ENCODE measurements around the gene NT5DC1.

NT5DC1 gene

DNA sequence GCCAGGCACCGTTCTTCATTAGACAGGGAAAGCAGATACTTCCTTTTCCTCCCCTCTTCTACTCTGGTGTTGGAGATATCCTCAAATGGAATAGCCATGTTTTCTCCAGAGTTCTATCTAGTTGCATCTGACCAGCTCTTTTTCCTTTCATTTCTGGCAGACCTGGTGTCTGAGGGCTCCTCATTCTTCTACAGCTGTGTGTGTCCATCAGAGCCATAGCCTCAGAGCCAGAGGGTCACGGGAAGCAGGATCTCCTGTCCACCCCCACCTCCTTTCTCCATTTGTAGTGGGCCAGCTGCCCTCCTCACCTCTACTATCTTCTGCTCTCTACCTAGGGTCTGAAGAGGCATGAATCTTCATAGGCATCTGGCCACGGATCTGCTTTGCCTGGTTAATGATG lies 96.2 kb downstream of the NT5DC1 start:
- no peak for DNase-seq (ENCODE audit: low read depth)

DNA sequence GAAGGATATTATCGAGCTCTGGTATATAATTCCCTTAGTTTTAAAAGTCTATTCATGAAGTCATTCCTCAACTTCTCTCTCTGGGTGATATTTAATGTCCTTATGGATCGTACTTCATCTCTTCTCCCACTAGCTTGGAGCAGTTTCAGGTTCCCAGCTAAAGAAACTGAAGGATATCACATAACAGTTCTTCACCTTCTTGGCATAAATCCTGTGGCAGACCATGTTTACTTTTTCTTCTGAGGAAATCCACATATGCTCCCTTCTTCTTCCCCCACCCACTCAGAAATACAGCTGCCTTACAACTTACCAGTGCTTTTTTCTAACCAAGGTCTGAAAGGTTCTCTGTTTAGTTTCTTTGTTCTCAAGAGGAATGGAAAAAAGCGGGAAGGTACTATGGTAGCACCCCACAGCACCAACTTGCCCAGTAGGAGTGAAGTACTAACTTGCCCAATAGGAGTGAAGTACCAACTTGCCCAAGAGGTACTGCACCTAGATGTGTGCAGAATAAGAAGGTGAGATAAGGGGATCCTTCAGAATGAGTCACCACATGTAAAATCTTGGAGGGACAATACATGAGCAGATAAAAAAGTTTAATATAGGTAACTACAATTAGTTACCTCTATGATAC lies 100.1 kb downstream of the NT5DC1 start:
- DNase-seq (ENCODE audit: low read depth), result no peak

DNA sequence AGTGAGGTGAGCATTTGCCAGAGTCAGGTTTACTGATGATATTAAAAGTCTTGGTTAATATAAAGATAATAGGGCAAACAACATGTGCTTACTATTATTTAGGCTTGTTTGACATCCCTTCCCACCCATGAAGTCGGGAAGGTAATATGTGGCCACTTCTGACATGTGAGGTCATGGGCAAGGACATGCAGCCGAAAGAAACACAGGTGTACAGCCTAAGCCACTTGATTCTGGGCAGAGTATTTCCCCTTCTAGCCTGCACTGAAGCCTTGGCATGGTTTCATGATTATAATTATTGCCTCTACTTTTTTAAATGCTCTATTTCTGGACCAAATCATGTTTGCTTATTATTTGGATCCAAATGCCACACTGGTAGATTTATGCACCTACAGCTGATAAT lies 100.9 kb downstream of the NT5DC1 start:
- no peak for DNase-seq (ENCODE audit: low read depth)

DNA sequence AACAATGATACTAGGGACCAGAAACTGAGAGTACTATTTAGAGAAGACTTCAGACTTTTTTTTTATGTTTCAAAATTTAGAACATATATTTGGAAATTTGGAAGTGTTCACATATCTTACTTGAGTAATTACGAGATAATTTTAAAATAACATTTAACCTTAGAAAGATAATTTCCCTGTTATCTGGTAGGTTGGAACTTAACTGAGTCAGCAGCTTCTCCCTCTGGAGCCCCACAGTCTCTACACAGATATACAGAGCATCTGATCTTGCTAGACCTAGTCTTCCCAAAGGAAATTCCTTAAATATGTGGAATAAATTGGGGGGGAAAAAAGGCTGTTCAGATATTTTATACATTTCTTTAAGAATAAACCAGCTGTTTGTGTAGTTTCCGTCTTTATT lies 104.6 kb downstream of the NT5DC1 start:
- DNase-seq (ENCODE audit: low read depth), result no peak

DNA sequence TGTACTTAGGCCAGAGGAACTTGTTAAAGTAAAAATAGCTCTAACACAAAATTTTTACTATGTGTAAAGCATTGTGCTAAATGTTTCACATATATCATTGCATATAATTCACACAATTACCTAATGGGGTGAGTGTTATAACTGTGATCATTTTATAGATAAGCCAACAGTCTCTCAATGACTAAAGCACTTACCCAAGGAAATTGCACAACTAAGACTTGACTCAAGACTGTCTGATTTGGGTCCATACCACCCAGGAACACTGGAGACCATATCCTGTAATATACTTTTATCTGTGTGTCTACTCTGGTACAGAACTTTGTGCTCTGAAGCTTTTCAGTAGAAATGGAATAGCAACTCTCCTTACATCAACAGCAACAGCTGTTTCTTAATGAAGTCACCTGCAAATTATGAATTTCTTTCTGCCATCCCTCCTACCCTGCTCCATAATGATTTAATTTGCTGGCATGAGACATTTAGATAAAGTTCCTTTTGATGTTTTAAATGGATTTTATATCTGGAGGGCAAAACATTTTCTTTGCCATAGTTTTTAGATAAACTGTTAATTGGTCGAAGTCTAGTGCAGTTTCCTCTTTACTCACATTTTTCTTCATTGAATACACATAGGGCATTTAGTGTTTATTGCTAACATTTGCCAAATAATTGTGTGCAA lies 105.7 kb downstream of the NT5DC1 start:
- no peak for DNase-seq (ENCODE audit: low read depth)

DNA sequence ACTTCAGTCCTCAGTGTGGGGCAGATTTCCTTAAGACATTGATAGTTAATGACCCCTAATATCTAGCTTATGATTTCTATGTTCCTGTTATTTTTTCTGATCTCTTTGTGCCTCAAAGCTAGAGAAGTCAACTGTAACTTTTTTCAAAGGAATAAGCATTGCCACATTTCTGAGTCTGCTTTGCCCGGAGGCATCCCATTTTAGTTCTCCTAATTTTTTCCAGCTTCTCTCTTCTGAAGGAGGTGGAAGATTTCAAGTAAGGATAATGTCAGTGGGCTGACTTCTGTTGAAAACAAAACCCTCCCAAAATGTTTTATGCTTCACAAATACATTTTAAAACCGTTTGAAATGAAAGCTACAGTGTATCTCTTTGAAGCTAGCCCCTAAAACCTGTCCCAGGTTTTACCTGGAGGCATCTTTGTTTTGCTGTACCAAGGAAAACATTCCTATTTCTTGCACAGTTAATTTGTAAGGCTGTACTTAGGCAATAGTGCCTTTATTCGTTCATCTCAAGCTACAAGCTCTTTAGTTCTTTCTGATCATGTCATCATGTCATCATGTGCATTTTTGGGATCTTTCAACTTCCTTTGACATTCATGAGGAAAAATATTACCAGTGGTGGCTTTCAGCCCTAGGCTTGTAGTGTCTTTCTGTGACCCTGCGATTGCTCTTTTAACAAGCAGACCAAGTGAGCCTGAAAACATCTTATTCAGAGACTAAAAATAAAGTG lies 107.6 kb downstream of the NT5DC1 start:
- DNase-seq (ENCODE audit: low read depth), result no peak

DNA sequence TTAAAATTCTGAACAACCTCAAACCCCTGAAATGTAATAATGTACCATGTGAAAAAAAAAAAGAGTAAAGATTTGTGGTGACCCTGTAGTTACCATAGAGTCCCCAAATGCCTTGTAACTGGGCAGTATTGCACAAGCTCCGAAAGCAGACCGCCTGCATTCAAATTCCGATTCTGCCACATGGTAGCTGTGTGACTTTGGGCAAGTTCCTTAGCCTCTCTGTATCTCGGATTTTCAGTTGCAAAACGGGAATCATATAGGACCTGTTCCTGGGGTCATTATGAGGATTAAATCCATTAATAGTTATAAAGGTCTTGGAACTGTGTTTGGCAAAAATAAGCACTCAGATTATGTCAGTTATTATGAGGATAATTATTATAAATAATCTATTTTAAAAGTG lies 109.7 kb downstream of the NT5DC1 start:
- no peak for DNase-seq (ENCODE audit: low read depth)

DNA sequence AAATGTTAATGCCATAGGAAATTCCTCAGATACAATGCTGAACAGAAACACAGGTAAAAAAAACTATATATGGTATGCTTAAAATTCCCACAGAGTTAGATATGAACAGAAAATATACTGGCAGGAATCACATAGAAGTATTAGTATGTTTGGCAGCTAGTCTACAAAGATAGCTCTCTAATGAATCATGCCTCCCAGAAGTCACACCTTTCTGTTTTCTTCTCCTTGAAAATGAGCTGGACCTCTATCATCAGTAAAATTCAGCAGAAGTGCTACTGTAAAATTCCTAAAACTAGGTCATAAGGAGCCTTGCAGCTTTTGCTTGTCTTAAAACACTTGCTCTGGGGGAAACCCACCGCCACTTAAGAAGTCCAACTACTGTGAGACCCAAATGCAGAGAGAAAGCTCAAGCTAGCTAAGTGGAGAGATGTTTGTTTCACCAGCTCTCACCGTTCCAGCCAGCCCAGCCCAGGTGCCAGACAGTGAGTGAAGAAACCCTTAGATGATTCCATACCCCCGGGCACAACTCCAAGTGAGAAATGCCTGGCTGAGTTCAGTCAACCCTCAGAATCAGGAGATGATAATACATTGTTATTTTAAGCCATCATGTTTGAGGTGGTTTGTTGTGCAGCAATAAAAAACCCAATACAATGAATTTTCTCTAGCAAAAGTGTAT lies 110.2 kb downstream of the NT5DC1 start:
- DNase-seq (ENCODE audit: low read depth), result no peak

DNA sequence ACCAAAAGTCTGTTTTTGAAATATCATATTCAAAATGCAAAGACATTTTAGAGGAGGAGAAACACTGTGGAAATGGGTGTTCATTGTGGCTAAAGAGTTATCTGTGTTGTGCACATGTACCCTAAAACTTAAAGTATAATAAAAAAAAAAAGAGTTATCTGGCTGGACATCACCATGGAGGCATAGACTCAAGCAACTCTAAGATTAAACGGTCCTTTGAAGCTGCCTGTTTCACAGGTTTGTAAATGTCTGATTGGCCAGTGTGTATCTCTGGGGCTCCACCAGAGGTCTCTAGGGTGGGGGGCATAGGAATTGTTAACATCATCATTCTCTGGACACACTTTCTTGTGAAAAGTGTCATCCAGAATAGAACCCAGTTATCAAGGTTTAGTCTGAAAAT lies 114.0 kb downstream of the NT5DC1 start:
- no peak for DNase-seq (ENCODE audit: low read depth)

DNA sequence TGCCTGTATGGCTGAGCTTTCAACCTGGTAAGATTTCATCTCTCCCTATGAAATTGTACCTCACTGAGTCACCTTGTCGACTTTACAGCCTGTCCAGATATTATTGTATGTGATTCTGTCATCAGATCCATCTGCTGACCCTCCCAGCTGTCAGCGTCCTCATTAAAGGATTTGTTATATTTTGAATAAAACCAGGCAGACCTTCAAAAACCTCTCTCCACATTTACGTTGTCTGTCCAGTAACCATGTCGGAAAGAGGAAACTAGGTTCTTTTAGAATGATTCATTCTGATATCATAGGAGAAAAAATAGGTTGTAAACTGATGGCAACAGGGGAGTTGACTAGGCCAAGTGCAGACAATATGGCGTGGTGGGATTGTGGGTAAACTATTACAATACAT lies 114.8 kb downstream of the NT5DC1 start:
- no peak for DNase-seq (ENCODE audit: low read depth)

DNA sequence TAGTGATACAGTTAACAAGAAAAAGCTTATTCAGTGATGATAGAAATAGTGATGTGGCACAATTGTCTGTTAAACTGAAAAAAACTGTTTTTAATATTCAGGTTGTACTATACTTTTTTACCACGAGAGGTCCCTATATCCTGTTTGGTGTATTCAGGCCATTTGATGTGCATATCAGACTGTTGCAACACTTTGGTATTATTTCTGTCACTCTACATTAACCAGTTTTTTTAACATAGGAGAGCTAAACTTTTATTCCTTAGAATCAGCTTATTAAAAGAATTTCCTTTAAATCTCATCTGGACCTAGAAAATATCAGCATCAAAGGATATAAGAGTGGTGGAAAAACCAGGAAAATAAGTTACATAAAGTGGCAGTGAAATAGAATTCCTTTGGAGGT lies 116.4 kb downstream of the NT5DC1 start:
- DNase-seq (ENCODE audit: low read depth), result peak; percentile 28

DNA sequence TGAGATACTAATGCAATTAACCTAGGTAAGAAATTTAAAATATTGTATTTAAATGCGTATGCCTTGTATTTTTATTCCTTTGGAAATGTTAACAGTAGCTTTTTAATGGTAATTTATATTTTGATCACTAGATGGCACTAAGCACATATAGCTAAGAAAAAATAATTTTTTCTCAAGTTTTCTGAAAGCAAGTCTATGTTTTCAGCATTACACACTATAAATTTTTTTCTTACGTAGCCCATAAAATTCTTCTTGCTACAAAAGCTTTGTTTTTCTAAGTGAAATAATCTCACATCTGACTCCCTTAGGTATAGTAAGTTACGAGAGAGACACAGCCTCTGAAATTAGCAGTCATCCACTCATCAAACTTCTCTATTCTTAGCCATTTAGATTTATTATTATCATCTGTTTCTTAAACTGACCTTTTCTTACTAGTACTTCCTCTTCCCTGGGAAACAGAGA lies 117.5 kb downstream of the NT5DC1 start:
- no peak for DNase-seq (ENCODE audit: low read depth)

DNA sequence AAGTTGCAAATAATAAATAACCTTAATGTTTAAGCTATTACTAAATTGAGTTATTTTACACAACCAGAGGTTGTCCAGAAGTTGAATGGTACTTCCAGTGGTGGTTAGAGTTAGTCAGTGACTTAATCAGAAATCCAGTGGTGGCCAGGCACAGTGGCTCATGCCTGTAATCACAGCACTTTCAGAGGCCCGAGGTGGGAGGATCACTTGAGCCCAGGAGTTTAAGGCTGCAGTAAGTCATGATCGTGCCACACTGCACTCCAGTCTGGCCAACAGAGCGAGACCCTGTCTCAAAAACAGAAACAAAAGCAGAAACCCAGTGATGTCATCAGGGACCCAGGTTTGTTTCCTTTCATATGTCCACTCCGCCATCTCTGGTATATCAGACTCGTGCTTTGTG lies 118.2 kb downstream of the NT5DC1 start:
- no peak for DNase-seq (ENCODE audit: low read depth)

DNA sequence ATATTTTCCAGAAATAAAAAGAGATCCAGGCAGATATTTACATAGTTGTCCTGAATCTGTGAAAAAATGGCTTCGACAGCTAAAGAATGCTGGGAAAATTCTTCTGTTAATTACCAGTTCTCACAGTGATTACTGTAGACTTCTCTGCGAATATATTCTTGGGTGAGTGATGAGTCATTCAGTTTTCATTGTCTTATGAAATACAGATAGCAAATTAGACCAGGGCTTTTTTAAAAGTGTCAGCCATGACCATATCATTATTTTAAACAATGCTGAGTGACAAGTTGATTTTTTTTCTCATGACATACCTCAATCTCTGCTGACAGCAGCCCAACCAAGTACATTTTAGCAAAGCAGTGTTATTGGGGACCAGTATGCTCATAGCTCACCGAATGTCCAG lies 120.4 kb downstream of the NT5DC1 start:
- DNase-seq (ENCODE audit: low read depth), result no peak

DNA sequence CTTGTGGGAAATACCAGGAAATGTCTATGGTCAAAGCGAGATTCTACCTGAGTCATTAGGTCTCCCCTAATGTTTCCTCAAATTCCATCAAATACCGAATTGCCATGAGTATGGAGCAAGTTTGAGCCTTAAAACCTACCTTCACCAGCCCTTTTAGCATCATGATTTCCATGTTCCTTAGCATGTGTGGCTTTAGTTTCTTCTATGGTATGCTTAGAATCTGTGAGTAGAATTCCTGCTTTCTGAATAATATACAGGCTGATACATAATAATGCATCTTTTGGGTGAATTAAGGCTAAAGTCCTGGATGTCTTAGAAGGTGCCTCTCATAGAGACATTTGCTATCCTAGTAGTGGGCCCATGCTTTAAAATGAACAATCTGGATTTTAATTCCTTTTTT lies 121.3 kb downstream of the NT5DC1 start:
- DNase-seq (ENCODE audit: low read depth), result no peak

DNA sequence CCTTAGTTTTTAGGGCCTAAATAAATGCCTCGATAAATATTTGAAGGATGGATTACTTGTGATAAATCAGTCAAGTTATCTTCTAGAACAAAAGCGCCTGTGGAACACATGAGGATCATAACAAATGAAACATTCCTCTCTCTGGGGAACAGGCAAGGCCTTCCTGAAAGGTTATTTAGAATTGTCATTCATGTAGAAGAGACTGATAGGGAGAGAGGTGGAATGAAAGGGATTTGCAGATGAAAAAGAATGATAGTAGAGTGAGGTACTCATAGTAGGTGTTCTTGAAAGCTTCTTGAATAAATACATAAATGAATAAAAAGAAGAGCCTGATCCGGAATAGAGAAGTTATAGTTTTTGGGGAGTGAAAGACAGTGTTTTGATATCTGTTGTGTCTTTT lies 122.7 kb downstream of the NT5DC1 start:
- no peak for DNase-seq (ENCODE audit: low read depth)

DNA sequence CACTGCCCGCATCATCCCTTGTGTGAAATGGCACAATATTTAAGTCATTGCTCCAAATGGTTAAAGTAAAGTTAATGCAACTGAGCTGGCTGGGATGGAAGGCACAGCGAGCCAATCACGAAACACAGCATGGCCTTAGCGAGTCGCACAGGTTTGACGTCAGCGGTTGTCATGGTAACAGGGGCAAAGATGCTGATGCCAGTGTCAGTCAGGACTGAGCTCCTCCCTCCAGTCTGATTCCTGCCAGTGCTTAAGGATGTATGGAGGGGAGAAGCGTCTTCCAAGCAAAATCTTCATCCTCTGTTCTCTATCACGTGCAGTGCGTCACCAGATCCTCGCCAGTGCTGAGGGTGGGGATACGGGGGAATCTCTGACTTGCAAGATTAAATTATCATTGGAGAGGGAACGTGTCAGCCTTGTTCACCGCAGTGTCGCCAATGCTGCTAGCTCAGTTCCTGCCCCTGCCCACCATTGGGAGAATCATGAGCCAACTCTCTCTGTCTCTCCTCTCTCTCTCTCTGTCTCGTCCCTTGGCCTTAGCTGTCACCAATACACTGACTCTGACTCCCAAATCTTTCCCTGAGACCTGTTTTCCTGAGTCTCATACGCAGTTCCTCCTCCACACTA lies 128.7 kb downstream of the NT5DC1 start:
- peak; percentile 86 for DNase-seq (ENCODE audit: low read depth)

DNA sequence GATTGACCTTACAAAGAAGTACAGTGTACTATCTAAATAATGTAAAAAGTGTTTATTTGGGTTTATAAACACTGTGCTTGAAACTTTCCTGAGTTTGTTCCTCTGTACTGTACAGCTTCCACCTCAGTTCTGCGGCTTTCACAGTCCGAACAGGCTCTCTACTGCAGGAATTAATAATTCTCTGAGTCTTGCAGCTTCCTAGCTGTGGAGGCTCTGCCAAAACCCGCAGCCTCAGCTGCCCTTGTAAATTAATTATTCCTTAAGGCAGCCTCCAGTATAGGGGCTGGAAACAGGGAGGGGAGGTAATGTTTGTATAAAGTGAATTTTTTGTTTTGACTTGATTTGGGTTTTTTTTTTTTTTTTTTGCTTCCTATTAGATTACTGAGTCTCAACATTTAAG lies 134.0 kb downstream of the NT5DC1 start:
- no peak for DNase-seq (ENCODE audit: low read depth)

DNA sequence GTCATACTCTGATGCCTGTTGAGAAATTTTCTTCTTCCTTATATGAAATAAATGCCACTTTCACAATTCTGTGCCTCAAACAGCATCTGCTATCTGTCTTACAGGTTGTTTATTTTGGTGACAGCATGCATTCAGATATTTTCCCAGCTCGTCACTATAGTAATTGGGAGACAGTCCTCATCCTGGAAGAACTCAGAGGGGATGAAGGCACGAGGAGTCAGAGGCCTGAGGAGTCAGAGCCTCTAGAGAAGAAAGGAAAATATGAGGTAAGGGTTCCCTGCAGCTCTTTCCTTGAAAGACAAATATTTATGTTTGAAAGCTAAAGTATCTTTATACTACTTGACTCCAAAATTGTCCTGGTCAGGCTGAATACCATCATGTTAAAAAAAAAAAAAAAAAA lies 137.4 kb downstream of the NT5DC1 start:
- no peak for DNase-seq (ENCODE audit: low read depth)

DNA sequence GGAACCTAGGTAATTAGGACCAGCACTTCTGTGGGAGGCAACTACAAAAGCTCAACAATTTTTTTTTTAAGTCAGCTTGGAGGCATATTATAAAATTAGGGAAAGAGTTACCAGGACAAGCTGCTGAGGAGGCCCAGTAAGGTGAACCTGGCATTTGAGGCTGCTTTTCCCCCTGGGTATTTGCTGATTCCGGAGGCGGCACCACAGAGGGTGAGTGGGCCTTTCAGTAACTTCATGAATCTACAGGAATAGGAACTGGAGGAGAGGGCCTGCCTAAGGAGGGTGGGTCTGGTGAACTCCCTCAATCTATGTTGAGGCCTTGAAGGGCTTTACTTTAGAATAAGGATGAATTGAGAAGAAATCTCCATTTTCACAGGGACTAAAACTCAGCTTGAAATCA lies 138.6 kb downstream of the NT5DC1 start:
- no peak for DNase-seq (ENCODE audit: low read depth)

DNA sequence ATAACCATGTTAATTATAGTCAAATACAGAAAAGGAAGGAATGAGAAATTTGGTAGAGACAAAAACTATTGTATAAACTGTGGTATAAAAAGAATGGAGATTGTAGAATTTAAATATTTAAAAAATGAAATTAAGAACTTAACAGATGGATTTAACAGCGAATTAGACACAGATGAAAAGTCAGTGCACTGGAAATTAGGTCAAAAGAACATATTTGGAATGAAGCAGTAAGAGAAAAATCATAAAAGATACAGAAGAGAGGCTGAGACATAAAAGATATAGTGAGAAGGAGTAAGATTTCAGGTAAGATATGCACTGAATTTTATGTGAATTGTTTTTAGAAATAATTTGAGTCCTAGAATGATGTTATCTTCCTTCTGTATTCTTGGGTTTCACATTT lies 139.2 kb downstream of the NT5DC1 start:
- no peak for DNase-seq (ENCODE audit: low read depth)

DNA sequence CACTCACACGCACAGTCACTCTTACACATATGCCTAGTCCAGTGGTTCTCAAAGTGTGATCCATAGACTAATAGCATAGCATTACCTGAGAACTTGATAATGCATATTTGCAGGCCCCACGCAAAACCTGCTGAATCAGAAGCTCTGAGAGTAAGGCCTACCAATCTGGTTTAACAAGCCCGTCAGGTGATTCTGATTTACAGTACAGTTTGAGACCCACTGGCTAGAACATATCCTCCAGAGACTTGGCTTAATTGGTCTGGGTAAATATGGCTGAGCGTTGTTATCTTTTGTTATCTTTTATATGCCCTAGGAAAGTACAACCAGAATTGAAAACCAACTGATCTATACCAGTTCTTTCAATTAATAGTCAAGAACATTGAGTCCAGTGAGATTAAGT lies 143.6 kb downstream of the NT5DC1 start:
- DNase-seq (ENCODE audit: low read depth), result no peak
